GM19455 (cell line): ENCODE results near the gene NCOA1.
"Not testable (repeated sequence)": the region's sequence is repeated elsewhere in the genome, so short reads cannot be mapped to it uniquely, and the experiment has no call there.

ENCODE experiments used
- ATAC-seq: cut with Tn5 transposase; IDR thresholded peaks from one replicate; pipeline ENCODE4 v1.9.1; 2021; ENCODE audit not compliant: unreplicated experiment

The NCOA1 gene

GRCh38 chr2:24473626-24474025 is 17.4 kb upstream of the NCOA1 start:
- ATAC-seq, result no peak

GRCh38 chr2:24474053-24474452 is 17.0 kb upstream of the NCOA1 start:
- no peak for ATAC-seq

- ATAC-seq, result no peak
Observed at GRCh38 chr2:24477229-24477628, 13.8 kb upstream of the NCOA1 start.

- ATAC-seq, result no peak
Observed at GRCh38 chr2:24478243-24478642, 12.8 kb upstream of the NCOA1 start.

- ATAC-seq, result no peak
Observed at GRCh38 chr2:24480245-24480644, 10.8 kb upstream of the NCOA1 start.

- ATAC-seq, result no peak
Observed at GRCh38 chr2:24482251-24482971, 8.6 kb upstream of the NCOA1 start.

GRCh38 chr2:24482972-24483300 is 8.1 kb upstream of the NCOA1 start:
- no peak for ATAC-seq

GRCh38 chr2:24484677-24485076 is 6.4 kb upstream of the NCOA1 start:
- not testable (repeated sequence) for ATAC-seq

GRCh38 chr2:24485197-24485596 is 5.9 kb upstream of the NCOA1 start:
- ATAC-seq, result no peak

GRCh38 chr2:24486636-24487205 is 4.3 kb upstream of the NCOA1 start:
- ATAC-seq, result no peak

GRCh38 chr2:24489465-24490180 is 1.4 kb upstream of the NCOA1 start:
- ATAC-seq, result no peak

- ATAC-seq, result no peak
Observed at GRCh38 chr2:24490181-24490689, 819 bp upstream of the NCOA1 start.

GRCh38 chr2:24491542-24492420 is 727 bp downstream of the NCOA1 start:
- ATAC-seq, result peak; percentile 38

GRCh38 chr2:24492421-24493279 is 1.6 kb downstream of the NCOA1 start:
- ATAC-seq, result no peak

- ATAC-seq, result no peak
Observed at GRCh38 chr2:24493713-24494112, 2.7 kb downstream of the NCOA1 start.

GRCh38 chr2:24494410-24494809 is 3.4 kb downstream of the NCOA1 start:
- no peak for ATAC-seq

GRCh38 chr2:24495451-24495850 is 4.4 kb downstream of the NCOA1 start:
- ATAC-seq, result no peak

GRCh38 chr2:24496959-24497358 is 5.9 kb downstream of the NCOA1 start:
- no peak for ATAC-seq

- no peak for ATAC-seq
Observed at GRCh38 chr2:24497685-24498084, 6.6 kb downstream of the NCOA1 start.

- no peak for ATAC-seq
Observed at GRCh38 chr2:24498121-24498520, 7.1 kb downstream of the NCOA1 start.
